SK-N-SH (cell line): ENCODE measurements around the gene GRK5. TPM values are rescaled to one million over a fixed set of nuclear protein-coding genes. Genes with fewer than 3 reads are reported as not detected.

Experiments
- CTCF ChIA-PET: fragments of 300-600, 350-600 bp; formaldehyde crosslinking; extraction: SDS; loops from one replicate; lab custom pipeline; 2021; lab: Yijun Ruan, JAX
- POLR2A ChIA-PET: fragments of 350-600 bp; sonication (Branson Sonifier 250); formaldehyde crosslinking; extraction: SDS; loops from one replicate; lab custom pipeline; 2020; ENCODE audit warnings: antibody characterized with exemption, inconsistent platforms; lab: Yijun Ruan, JAX
- DNase-seq: peaks from one replicate; pipeline ENCODE4 v3.0.0; 2012
- H2AFZ ChIP-seq: fragments of 200-600 bp; sonication (generic); 2 replicates; pipeline ENCODE4 v1.8.1; 2016; ENCODE audit warnings: antibody characterized with exemption, mild to moderate bottlenecking, low read depth
- H3F3A ChIP-seq: fragments of 200-600 bp; sonication (generic); replicated peaks from 2 replicates; pipeline ENCODE3; 2016; ENCODE audit warnings: antibody characterized with exemption, mild to moderate bottlenecking; ENCODE audit not compliant: insufficient read depth
- H3K27ac ChIP-seq, 2 experiments: fragments of 200-500 bp in 1 of 2; fragments of 200-600 bp in 1 of 2; sonication (Bioruptor generic) in 1 of 2; sonication (generic), shearing (Covaris generic) in 1 of 2; 2 replicates each; pipeline versions ENCODE4 v1.5.1 to v1.6.1; 2014 to 2016; ENCODE audit warnings: low read depth in 2 of 2, inconsistent platforms in 1 of 2, low read length in 1 of 2, mild to moderate bottlenecking in 1 of 2, mixed read lengths in 1 of 2
- H3K27me3 ChIP-seq: fragments of 200-600 bp; sonication (generic), shearing (Covaris generic); 2 replicates; pipeline ENCODE4 v1.6.1; 2016; ENCODE audit warnings: mixed run types; ENCODE audit not compliant: insufficient read depth
- H3K36me3 ChIP-seq, 2 experiments: fragments of 200-500 bp in 1 of 2; fragments of 200-600 bp in 1 of 2; sonication (Bioruptor generic) in 1 of 2; sonication (generic) in 1 of 2; replicated peaks in 1 of 2; 2 replicates each; pipeline versions ENCODE3 to v1.5.1; 2014 to 2016; ENCODE audit warnings: low read length in 1 of 2, mild to moderate bottlenecking in 1 of 2; ENCODE audit not compliant: insufficient read depth in 2 of 2, control insufficient read depth in 1 of 2
- H3K4me1 ChIP-seq, 2 experiments: fragments of 200-500 bp in 1 of 2; fragments of 200-600 bp in 1 of 2; sonication (Bioruptor generic) in 1 of 2; sonication (generic), shearing (Covaris generic) in 1 of 2; 2 replicates each; pipeline versions ENCODE4 v1.5.1 to v1.6.1; 2014 to 2016; ENCODE audit warnings: low read depth in 1 of 2, low read length in 1 of 2, mixed run types in 1 of 2; ENCODE audit not compliant: insufficient read depth in 2 of 2, control insufficient read depth in 1 of 2
- H3K4me2 ChIP-seq: fragments of 200-600 bp; sonication (generic), shearing (Covaris generic); 2 replicates; pipeline ENCODE4 v1.6.1; 2017; ENCODE audit warnings: mixed run types
- H3K4me3 ChIP-seq, 2 experiments: fragments of 200-500 bp in 1 of 2; fragments of 200-600 bp in 1 of 2; sonication (Bioruptor generic) in 1 of 2; sonication (generic), shearing (Covaris generic) in 1 of 2; 2 replicates each; pipeline versions ENCODE4 v1.5.1 to v1.8.1; 2014 to 2016; ENCODE audit warnings: low read depth in 2 of 2, inconsistent platforms in 1 of 2, low read length in 1 of 2, mild to moderate bottlenecking in 1 of 2, mixed read lengths in 1 of 2, moderate library complexity in 1 of 2
- H3K79me2 ChIP-seq: fragments of 200-600 bp; sonication (generic); 2 replicates; pipeline ENCODE4 v1.8.1; 2017; ENCODE audit warnings: mild to moderate bottlenecking; ENCODE audit not compliant: insufficient read depth
- H3K9ac ChIP-seq: fragments of 200-600 bp; sonication (generic); 2 replicates; pipeline ENCODE4 v1.6.1; 2017; ENCODE audit warnings: mixed run types
- H3K9me2 ChIP-seq: fragments of 200-600 bp; sonication (generic); 2 replicates; pipeline ENCODE4 v1.6.1; 2017; ENCODE audit warnings: mixed run types
- H3K9me3 ChIP-seq: fragments of 200-600 bp; sonication (generic); 2 replicates; pipeline ENCODE4 v1.6.1; 2017; ENCODE audit warnings: mixed run types, mild to moderate bottlenecking, moderate library complexity
- H4K20me1 ChIP-seq: fragments of 200-600 bp; sonication (generic); 2 replicates; pipeline ENCODE4 v1.6.1; 2017; ENCODE audit warnings: mild to moderate bottlenecking, mixed run types; ENCODE audit not compliant: insufficient read depth
- CHD2 ChIP-seq: fragments of 150-350 bp; IDR thresholded peaks from 2 replicates; pipeline ENCODE4 v1.6.1; 2018; ENCODE audit warnings: low read length; ENCODE audit not compliant: partially characterized antibody
- CTCF ChIP-seq: fragments of 200-600 bp; sonication (generic); IDR thresholded peaks from 2 replicates; pipeline ENCODE4 v1.6.1; 2017; ENCODE audit warnings: antibody characterized with exemption, mild to moderate bottlenecking, moderate library complexity
- ELF1 ChIP-seq: IDR thresholded peaks from 2 replicates; pipeline ENCODE4 v1.4.0; 2012
- EP300 ChIP-seq, 2 experiments: IDR thresholded peaks; 2 replicates each; pipeline versions ENCODE4 v1.4.0 to v1.6.1; 2012; ENCODE audit warnings: borderline replicate concordance in 1 of 2, low read depth in 1 of 2, low read length in 1 of 2
- GATA2 ChIP-seq: sonication (generic); formaldehyde crosslinking; IDR thresholded peaks from 2 replicates; pipeline ENCODE4 v1.5.0; 2020; ENCODE audit warnings: mild to moderate bottlenecking, missing genetic modification reagents
- JUND ChIP-seq: IDR thresholded peaks from 2 replicates; pipeline ENCODE4 v1.4.0; 2012
- MXI1 ChIP-seq: IDR thresholded peaks from 2 replicates; pipeline ENCODE4 v1.6.1; 2012; ENCODE audit warnings: mild to moderate bottlenecking, low read depth, low read length, improper control_type of control experiment
- NFIC ChIP-seq: IDR thresholded peaks from 2 replicates; pipeline ENCODE4 v1.4.0; 2012; ENCODE audit warnings: borderline replicate concordance
- POLR2AphosphoS5 ChIP-seq: IDR thresholded peaks from 2 replicates; pipeline ENCODE4 v1.6.1; 2012; ENCODE audit warnings: low read depth, low read length
- RXRA ChIP-seq: IDR thresholded peaks from 2 replicates; pipeline ENCODE4 v1.4.0; 2012; ENCODE audit warnings: low read depth, mild to moderate bottlenecking, borderline replicate concordance
- SIN3A ChIP-seq: IDR thresholded peaks from 2 replicates; pipeline ENCODE4 v1.6.1; 2012; ENCODE audit warnings: low read depth, mild to moderate bottlenecking, low read length, moderate library complexity, borderline replicate concordance
- TAF1 ChIP-seq: IDR thresholded peaks from 2 replicates; pipeline ENCODE4 v1.6.1; 2012; ENCODE audit warnings: low read depth, mild to moderate bottlenecking, low read length, moderate library complexity, borderline replicate concordance
- TEAD4 ChIP-seq: IDR thresholded peaks from 2 replicates; pipeline ENCODE4 v1.4.0; 2012; ENCODE audit warnings: mild to moderate bottlenecking, borderline replicate concordance; ENCODE audit not compliant: insufficient read depth
- USF1 ChIP-seq: IDR thresholded peaks from 2 replicates; pipeline ENCODE4 v1.4.0; 2012; ENCODE audit warnings: low read depth, borderline replicate concordance
- WGBS: methylation state at CpG from one replicate; pipeline ENCODE4 v1.1.6; 2017; ENCODE audit warnings: low lambda C conversion rate; 5-methylcytosine and 5-hydroxymethylcytosine counted together
- polyA plus RNA-seq, 3 experiments: library from polyadenylated mRNA; depleted of rRNA; stranded (reverse); fragments of >200 nt; gene quantifications; 2 replicates each; pipeline ENCODE4 v1.2.3, GENCODE V29; 2012
- TF ChIP-seq, protein P1 (sequence below): IDR thresholded peaks from 2 replicates; pipeline ENCODE4; 2012
- TF ChIP-seq, protein P2 (sequence below): fragments of 150-350 bp; IDR thresholded peaks from 2 replicates; pipeline ENCODE4 v1.6.1; 2016; ENCODE audit warnings: mild to moderate bottlenecking, low read depth, low read length
- TF ChIP-seq, protein P3 (sequence below): IDR thresholded peaks from 2 replicates; pipeline ENCODE4 v1.4.0; 2012; ENCODE audit warnings: low read depth

The GRK5 gene
- polyA plus RNA-seq, 1 of the 3 experiments (the other 2 are of a cell fraction), result 12.1 TPM

- H4K20me1 ChIP-seq, result no peaks in the 10 kb centered on the region
- no peak overlapping the region for H3K4me2 ChIP-seq
- no peaks in the 10 kb centered on the region for H3K9me3 ChIP-seq
- H3K9me2 ChIP-seq, result no peaks in the 10 kb centered on the region
- no peak for DNase-seq
- H3K79me2 ChIP-seq, result no peaks in the 10 kb centered on the region
- POLR2A ChIA-PET, result no interaction called here
- no peaks in the 10 kb centered on the region for H3K36me3 ChIP-seq
- no peak overlapping the region for H3K27ac ChIP-seq
- WGBS, result 92% methylated on average over 9 of the region's 11 CpGs
- H3K4me3 ChIP-seq, result no peak overlapping the region
- H3F3A ChIP-seq, result no peaks in the 10 kb centered on the region
- H3K9ac ChIP-seq, result no peak overlapping the region
- TF ChIP-seq, protein P1, sequence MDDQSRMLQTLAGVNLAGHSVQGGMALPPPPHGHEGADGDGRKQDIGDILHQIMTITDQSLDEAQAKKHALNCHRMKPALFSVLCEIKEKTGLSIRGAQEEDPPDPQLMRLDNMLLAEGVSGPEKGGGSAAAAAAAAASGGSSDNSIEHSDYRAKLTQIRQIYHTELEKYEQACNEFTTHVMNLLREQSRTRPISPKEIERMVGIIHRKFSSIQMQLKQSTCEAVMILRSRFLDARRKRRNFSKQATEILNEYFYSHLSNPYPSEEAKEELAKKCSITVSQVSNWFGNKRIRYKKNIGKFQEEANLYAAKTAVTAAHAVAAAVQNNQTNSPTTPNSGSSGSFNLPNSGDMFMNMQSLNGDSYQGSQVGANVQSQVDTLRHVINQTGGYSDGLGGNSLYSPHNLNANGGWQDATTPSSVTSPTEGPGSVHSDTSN, result no peak
- TF ChIP-seq CTCF (no peak), ELF1 (no peak), TAF1 (no peak), RXRA (no peak)
- TF ChIP-seq, protein P2, sequence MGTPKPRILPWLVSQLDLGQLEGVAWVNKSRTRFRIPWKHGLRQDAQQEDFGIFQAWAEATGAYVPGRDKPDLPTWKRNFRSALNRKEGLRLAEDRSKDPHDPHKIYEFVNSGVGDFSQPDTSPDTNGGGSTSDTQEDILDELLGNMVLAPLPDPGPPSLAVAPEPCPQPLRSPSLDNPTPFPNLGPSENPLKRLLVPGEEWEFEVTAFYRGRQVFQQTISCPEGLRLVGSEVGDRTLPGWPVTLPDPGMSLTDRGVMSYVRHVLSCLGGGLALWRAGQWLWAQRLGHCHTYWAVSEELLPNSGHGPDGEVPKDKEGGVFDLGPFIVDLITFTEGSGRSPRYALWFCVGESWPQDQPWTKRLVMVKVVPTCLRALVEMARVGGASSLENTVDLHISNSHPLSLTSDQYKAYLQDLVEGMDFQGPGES, result no peak
- peaks cover 19 to 28% of the 10 kb centered on the region in 2 experiments; a peak in 3 of 4 replicates for H3K4me1 ChIP-seq
- no peaks in the 10 kb centered on the region for H3K27me3 ChIP-seq
- CTCF ChIA-PET, result interaction anchor here (0.6 to 1.7 kb wide), 4 partner anchors 16 to 147 kb away, joined by 3 to 4 read pairs (median 3); no protein-coding TSS in a partner anchor
- H2AFZ ChIP-seq, result no peak overlapping the region
Measured at GRCh38 chr10:119268871-119269506, 61.6 kb downstream of the GRK5 start.

DNA sequence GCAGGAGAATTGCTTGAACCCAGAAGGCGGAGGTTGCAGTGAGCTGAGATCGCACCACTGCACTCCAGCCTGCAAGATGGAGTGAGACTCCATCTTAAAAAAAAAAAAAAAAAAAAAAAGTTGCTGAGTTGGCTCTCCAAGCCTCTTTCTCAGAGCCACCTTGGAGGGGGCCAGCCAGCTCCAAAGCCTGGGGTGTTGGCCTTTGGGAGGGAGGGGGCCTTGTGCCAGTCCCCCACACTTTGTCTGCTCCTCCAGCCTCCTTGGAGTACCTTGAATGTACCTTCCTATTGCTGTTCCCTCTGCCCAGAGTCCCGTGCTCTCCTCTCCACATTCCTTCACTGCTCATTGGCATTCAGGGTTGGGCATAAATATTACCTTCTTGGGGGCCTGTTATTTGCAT lies 62.4 kb downstream of the GRK5 start:
- Histone ChIP-seq H3K4me1 (peaks cover 19 to 29% of the 10 kb centered on the region in 2 experiments; a peak in 3 of 4 replicates), H4K20me1 (no peaks in the 10 kb centered on the region), H3F3A (no peaks in the 10 kb centered on the region), H3K9me3 (no peaks in the 10 kb centered on the region), H2AFZ (no peak overlapping the region), H3K9me2 (no peaks in the 10 kb centered on the region), H3K79me2 (no peaks in the 10 kb centered on the region), H3K9ac (no peak overlapping the region), H3K4me3 (no peak overlapping the region), H3K27me3 (no peaks in the 10 kb centered on the region), H3K36me3 (no peaks in the 10 kb centered on the region), H3K4me2 (no peak overlapping the region), H3K27ac (no peak overlapping the region)
- no peak for DNase-seq
- WGBS, result 95% methylated on average over 3 of the region's 3 CpGs
- POLR2A ChIA-PET, result no interaction called here
- CTCF ChIA-PET, result no interaction called here
- TF ChIP-seq EP300 (IDR thresholded peaks at IDR 0.05; ENCODE audit: borderline replicate concordance in 1 of 2, low read depth in 1 of 2, low read length in 1 of 2), result no peak
- no peak for TF ChIP-seq MXI1
- no peak for TF ChIP-seq USF1
- no peak for TF ChIP-seq CTCF
- no peak for TF ChIP-seq TEAD4
- TF ChIP-seq POLR2AphosphoS5, result no peak
- TF ChIP-seq GATA2 (CRISPR knock-in tag), result no peak
- TF ChIP-seq, protein P3, sequence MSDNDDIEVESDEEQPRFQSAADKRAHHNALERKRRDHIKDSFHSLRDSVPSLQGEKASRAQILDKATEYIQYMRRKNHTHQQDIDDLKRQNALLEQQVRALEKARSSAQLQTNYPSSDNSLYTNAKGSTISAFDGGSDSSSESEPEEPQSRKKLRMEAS, result no peak
- TF ChIP-seq CHD2, result no peak
- TF ChIP-seq SIN3A, result no peak
- TF ChIP-seq JUND, result no peak
- TF ChIP-seq NFIC, result no peak
